Keratinocyte (primary cell): ENCODE measurements around the gene SACM1L. TPM values are rescaled to one million over a fixed set of nuclear protein-coding genes. Genes with fewer than 3 reads are reported as not detected.

ENCODE experiments used
- DNase-seq: peaks from one replicate; pipeline ENCODE4 v3.0.0-alpha.2; 2011; ENCODE audit warnings: low read depth, missing footprints, low spot score
- FAIRE-seq: peaks from 2 replicates; lab custom pipeline; 2011; peaks lifted over from hg19 to GRCh38; lab: Jason Lieb, UNC
- H2AFZ ChIP-seq: 2 replicates; pipeline ENCODE4 v1.6.0; 2012; ENCODE audit warnings: low read length, control low read depth, inconsistent platforms; ENCODE audit not compliant: control insufficient read depth
- H3K27ac ChIP-seq: 2 replicates; pipeline ENCODE4 v1.5.1; 2011; ENCODE audit warnings: low read length; ENCODE audit not compliant: control insufficient read depth, insufficient read depth
- H3K27me3 ChIP-seq: 3 replicates; pipeline ENCODE4 v1.6.0; 2011; ENCODE audit warnings: low read length; ENCODE audit not compliant: control insufficient read depth, insufficient read depth; ENCODE audit errors: extremely low read depth
- H3K36me3 ChIP-seq, 2 experiments: 2 replicates in 1 of 2; 3 replicates in 1 of 2; pipeline ENCODE4 v1.5.1; 2011; ENCODE audit warnings: low read length in 2 of 2, mild to moderate bottlenecking in 1 of 2; ENCODE audit not compliant: control insufficient read depth in 2 of 2, insufficient read depth in 2 of 2; ENCODE audit errors: extremely low read depth in 1 of 2
- H3K4me1 ChIP-seq: 3 replicates; pipeline ENCODE4 v1.5.1; 2011; ENCODE audit warnings: low read length; ENCODE audit not compliant: control insufficient read depth, insufficient read depth; ENCODE audit errors: extremely low read depth
- H3K4me2 ChIP-seq: 3 replicates; pipeline ENCODE4 v1.6.0; 2011; ENCODE audit warnings: low read depth, low read length; ENCODE audit not compliant: control insufficient read depth, insufficient read depth; ENCODE audit errors: extremely low read depth
- H3K4me3 ChIP-seq, 3 experiments: fragments of 200-600 bp in 1 of 3; sonication (generic) in 1 of 3; 2 replicates in 2 of 3; 3 replicates in 1 of 3; pipeline ENCODE4 v1.5.1; 2011 to 2016; ENCODE audit warnings: low read length in 3 of 3, mild to moderate bottlenecking in 3 of 3, control low read depth in 2 of 3, inconsistent platforms in 1 of 3, low read depth in 1 of 3, mixed read lengths in 1 of 3, mixed run types in 1 of 3, moderate library complexity in 1 of 3; ENCODE audit not compliant: control insufficient read depth in 2 of 3, insufficient read depth in 2 of 3; ENCODE audit errors: extremely low read depth in 1 of 3
- H3K79me2 ChIP-seq: 2 replicates; pipeline ENCODE4 v1.6.0; 2012; ENCODE audit warnings: low read length; ENCODE audit not compliant: control insufficient read depth, insufficient read depth
- H3K9ac ChIP-seq: 3 replicates; pipeline ENCODE4 v1.6.0; 2011; ENCODE audit warnings: low read length; ENCODE audit not compliant: control insufficient read depth, insufficient read depth; ENCODE audit errors: extremely low read depth
- H3K9me1 ChIP-seq: 3 replicates; pipeline ENCODE4 v1.6.0; 2011; ENCODE audit warnings: low read length; ENCODE audit not compliant: control insufficient read depth, insufficient read depth; ENCODE audit errors: extremely low read depth
- H3K9me3 ChIP-seq: 2 replicates; pipeline ENCODE4 v1.5.1; 2012; ENCODE audit warnings: low read depth, low read length; ENCODE audit not compliant: control insufficient read depth
- H4K20me1 ChIP-seq: 3 replicates; pipeline ENCODE4 v1.6.0; 2011; ENCODE audit warnings: low read length; ENCODE audit not compliant: control insufficient read depth, insufficient read depth; ENCODE audit errors: extremely low read depth
- EZH2 ChIP-seq: IDR thresholded peaks from one replicate; pipeline ENCODE4 v1.6.1; 2012; ENCODE audit warnings: inconsistent platforms, mild to moderate bottlenecking, low read length, moderate library complexity
- dilution Hi-C: fragments of 300-500 bp; cut with MboI; formaldehyde crosslinking; loops from one replicate; pipeline ENCODE4 v1.7.0; 2020; ENCODE audit warnings: low sequenced_read_pairs; ENCODE audit not compliant: extremely low pct_ligation_motif_present
- polyA plus RNA-seq, 5 experiments: library from polyadenylated mRNA; depleted of rRNA in 3 of 5; stranded (reverse) in 3 of 5; stranded (forward) in 1 of 5; unstranded in 1 of 5; fragments of >200 nt; gene quantifications; 1 replicate in 1 of 5; 2 replicates in 3 of 5; 3 replicates in 1 of 5; pipeline versions ENCODE4 v1.2.1 to v1.2.3, GENCODE V29; 2011 to 2012; ENCODE audit warnings: missing spikeins in 2 of 5, low read depth in 1 of 5, low replicate concordance in 1 of 5
- TF ChIP-seq, protein P1 (sequence below), 3 experiments: IDR thresholded peaks in 1 of 3; conservative IDR thresholded peaks in 1 of 3; optimal IDR thresholded peaks in 1 of 3; 2 replicates in 2 of 3; 3 replicates in 1 of 3; pipeline versions ENCODE3 to v1.5.1; 2011; ENCODE audit warnings: low read length in 3 of 3, mild to moderate bottlenecking in 3 of 3, moderate library complexity in 2 of 3, control low read depth in 1 of 3, inconsistent platforms in 1 of 3; ENCODE audit not compliant: insufficient read depth in 2 of 3; ENCODE audit errors: extremely low read depth in 1 of 3

SACM1L gene
- polyA plus RNA-seq, 1 donor (not counting 4 experiments of a cell fraction or from before 2014, with no cell fraction given), result 44.3 TPM

DNA sequence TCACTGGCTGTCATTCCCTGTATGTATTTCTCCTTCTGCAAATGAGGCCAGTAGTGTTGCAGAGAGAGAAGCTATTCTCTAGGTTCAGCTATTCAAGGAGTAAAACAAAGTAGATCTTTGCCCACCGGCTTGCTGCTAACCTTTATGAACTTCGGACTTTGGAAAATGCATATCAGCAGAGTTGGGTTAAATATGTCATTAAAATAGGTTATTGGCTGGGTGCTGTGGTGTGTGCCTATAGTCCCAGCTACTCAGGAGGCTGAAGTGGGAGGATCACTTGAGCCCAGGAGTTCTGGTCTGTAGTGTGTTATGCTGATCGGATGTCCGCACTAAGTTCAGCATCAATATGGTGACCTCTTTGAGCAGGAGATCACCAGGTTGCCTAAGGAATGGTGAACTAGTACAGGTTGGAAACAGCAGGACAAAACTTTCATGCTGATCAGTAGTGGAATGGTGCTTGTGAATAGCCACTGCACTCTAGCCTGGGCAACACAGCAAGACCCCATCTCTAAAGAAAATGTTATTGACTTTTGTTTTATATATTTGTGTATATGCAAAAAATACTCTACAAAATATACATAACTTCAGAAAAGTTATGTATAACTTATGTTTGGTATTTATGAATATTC lies 53.4 kb downstream of the SACM1L start:
- Histone ChIP-seq H4K20me1 (no peaks in the 10 kb centered on the region), H3K9me1 (no peaks in the 10 kb centered on the region), H3K36me3 (peaks cover 12 to 22% of the 10 kb centered on the region in 2 experiments)

DNA sequence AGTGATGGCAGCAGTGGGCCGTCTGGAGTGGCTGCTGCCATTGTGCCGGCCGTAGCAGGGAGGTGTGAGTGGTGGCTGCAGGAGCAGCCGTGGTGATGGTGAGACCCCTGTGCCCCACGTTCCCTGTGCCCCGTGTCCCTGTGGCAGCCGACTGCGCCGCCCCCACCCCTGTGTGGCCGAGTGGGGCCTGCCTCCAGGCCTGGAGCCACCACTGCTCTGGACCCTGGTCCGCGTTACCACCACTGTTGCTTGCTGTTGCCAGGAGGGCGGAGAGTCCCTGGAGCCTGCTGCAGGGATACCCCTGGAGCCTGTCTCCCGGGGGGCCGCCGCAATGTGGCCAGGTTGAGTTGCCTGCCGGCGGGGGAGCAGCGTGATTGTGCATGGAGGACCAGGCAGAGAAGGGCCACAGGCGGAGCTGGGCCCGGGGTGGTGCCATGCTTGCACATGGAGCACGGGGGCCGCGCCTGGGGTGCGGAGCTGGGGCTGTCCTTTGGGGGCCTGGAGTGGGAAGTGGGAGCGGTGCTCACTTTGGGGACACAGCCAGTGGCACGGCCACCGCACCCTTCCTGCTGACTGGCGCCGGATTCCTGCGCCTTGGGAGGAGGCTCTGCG lies 57.1 kb downstream of the SACM1L start:
- DNase-seq (no peak), FAIRE-seq (no peak)
- dilution Hi-C loops, result no loop called here
- Histone ChIP-seq H3K36me3 (peaks cover 7 to 10% of the 10 kb centered on the region in 2 experiments), H3K9me3 (no peaks in the 10 kb centered on the region), H3K27ac (no peak overlapping the region), H4K20me1 (no peaks in the 10 kb centered on the region), H3K4me2 (no peak overlapping the region), H3K9ac (no peak overlapping the region), H3K79me2 (no peaks in the 10 kb centered on the region), H3K4me3 (no peak overlapping the region), H3K27me3 (no peaks in the 10 kb centered on the region), H3K4me1 (peaks cover 3% of the 10 kb centered on the region), H3K9me1 (no peaks in the 10 kb centered on the region), H2AFZ (no peak overlapping the region)
- TF ChIP-seq EZH2, result no peak
- TF ChIP-seq, protein P1, sequence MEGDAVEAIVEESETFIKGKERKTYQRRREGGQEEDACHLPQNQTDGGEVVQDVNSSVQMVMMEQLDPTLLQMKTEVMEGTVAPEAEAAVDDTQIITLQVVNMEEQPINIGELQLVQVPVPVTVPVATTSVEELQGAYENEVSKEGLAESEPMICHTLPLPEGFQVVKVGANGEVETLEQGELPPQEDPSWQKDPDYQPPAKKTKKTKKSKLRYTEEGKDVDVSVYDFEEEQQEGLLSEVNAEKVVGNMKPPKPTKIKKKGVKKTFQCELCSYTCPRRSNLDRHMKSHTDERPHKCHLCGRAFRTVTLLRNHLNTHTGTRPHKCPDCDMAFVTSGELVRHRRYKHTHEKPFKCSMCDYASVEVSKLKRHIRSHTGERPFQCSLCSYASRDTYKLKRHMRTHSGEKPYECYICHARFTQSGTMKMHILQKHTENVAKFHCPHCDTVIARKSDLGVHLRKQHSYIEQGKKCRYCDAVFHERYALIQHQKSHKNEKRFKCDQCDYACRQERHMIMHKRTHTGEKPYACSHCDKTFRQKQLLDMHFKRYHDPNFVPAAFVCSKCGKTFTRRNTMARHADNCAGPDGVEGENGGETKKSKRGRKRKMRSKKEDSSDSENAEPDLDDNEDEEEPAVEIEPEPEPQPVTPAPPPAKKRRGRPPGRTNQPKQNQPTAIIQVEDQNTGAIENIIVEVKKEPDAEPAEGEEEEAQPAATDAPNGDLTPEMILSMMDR (optimal IDR thresholded peaks at IDR 0.05 in 1 of 3, IDR thresholded peaks at IDR 0.05 in 1 of 3, conservative IDR thresholded peaks at IDR 0.05 in 1 of 3; ENCODE audit: extremely low read depth in 1 of 3, insufficient read depth in 2 of 3, low read length in 3 of 3), result peak in 1 of 3 experiments; percentile 0

More for the DNA sequence above, 53.4 kb downstream of the SACM1L start:
- Histone ChIP-seq H3K27ac (no peak overlapping the region), H3K79me2 (no peaks in the 10 kb centered on the region), H2AFZ (no peak overlapping the region), H3K4me1 (no peaks in the 10 kb centered on the region), H3K4me2 (no peak overlapping the region), H3K9ac (no peak overlapping the region), H3K9me3 (no peaks in the 10 kb centered on the region), H3K4me3 (no peak overlapping the region), H3K27me3 (no peaks in the 10 kb centered on the region)
- FAIRE-seq (no peak), DNase-seq (no peak)
- dilution Hi-C loops, result no loop called here
- TF ChIP-seq EZH2, result no peak
- TF ChIP-seq, protein P1 (optimal IDR thresholded peaks at IDR 0.05 in 1 of 3, IDR thresholded peaks at IDR 0.05 in 1 of 3, conservative IDR thresholded peaks at IDR 0.05 in 1 of 3; ENCODE audit: extremely low read depth in 1 of 3, insufficient read depth in 2 of 3, low read length in 3 of 3), result no peak
